Activated gamma-delta T cell (primary cell): ENCODE data around the gene TTLL10.
"Not testable (repeated sequence)": the region's sequence is repeated elsewhere in the genome, so short reads cannot be mapped to it uniquely, and the experiment has no call there.

Source experiments
- DNase-seq: peaks from one replicate; lab custom pipeline; 2025; lab: John Stamatoyannopoulos, UW

Gene TTLL10

DNA sequence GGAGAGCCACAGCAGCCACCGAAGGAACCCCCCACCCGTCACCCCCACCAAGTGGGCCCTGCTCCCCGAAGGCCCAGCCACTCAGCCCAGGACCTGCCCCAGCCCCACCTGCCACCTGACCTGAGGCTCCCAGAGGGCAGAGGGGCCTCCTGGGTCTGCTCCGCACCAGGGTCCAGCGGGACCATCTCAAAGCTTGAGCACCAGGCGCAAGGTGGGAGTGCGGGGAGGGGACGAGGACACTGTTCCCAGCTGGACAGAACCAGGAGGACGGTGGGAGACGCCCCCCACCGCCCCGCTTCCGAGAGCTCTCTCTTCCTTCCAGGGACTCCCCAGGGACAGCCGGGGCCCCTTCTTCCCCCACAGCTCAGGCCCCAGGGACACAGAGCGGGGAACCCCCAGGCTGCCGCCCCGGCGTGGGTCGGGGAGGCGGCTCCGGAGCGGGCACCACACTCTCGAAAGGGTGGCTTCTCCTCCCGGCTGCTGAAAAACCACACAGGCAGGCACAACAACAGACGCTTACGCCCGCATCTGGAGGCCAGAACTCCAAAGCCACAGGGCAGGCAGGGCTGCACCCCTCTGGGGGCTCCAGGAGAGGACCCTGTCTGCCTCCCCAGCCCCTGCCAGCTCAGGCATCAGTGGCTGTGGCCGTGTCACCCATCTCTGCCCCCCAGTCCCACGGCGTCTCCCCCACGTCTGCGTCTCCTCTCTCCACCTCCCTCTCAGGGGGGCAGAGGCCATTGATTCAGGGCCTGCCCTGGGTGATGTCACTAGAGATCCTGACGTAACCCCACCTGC lies 1.9 kb upstream of the TTLL10 start:
- no peak for DNase-seq

DNA sequence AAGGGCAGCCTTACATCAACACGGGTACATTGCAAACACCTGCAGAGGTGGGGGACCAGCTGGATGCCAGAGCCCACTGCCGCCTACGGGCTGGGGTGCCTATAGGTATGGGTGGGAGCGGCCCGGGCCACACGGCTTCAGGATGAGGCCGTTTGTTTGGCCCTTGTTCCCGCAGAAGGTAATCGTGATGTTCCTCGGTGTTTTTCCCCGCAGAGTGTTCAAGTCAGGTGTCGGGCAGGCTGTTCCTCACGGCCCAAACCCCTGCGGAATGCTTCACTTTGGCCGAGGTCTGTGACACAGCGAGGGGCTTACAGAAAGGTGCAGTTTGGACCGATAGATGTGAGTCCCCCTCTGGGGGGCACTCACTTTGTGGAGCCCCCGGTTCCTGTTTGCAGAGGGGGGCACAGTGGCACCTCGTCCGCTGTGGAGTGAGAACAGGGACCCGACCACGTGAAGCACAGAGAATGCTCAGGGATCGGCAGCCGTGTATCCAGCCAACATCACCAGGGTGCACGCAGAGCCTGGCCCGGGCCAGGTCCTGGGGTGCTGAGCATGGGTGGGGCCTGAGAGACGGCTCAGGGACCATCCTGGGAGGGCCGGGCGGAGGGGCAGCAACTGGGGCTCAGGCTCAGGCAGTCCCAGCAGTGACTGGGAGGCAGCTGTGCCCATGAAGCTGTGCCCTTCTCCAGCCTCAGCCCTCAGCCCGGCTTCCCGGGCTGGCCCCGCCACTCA lies 453 bp upstream of the TTLL10 start:
- no peak for DNase-seq

DNA sequence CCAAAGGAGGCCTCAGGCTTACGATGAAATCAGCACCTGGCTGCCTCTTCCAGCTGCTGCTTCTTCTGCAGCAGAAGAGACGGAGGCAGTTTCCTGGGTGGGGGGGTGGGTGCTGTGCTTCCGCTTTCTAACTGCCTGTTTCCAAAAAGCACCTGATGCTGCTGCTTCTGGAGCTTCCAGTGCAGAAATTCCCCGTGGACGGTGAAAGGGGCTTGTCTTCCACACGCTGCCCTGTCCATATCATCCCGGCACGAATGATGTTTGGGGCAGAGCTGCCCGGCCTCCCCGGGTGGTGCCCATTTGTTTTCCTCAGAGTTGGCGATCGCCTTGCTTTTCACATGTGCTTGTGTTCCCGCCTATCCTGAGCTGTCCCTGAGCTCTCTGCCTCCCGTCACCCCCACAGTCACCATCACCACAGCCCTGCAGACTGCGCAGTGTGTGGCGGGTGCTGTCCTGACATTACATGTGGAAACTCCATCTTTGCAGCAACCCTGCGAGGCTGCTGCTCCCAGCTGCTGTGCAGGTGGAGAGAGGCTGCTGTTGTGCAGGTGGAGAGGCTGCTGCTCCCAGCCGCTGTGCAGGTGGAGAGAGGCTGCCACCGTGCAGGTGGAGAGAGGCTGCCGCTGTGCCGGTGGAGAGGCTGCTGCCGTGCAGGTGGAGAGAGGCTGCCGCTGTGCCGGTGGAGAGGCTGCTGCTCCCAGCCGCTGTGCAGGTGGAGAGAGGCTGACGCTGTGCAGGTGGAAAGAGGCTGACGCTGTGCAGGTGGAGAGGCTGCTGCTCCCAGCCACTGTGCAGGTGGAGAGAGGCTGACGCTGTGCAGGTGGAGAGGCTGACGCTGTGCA lies 1.8 kb downstream of the TTLL10 start:
- DNase-seq = no peak

DNA sequence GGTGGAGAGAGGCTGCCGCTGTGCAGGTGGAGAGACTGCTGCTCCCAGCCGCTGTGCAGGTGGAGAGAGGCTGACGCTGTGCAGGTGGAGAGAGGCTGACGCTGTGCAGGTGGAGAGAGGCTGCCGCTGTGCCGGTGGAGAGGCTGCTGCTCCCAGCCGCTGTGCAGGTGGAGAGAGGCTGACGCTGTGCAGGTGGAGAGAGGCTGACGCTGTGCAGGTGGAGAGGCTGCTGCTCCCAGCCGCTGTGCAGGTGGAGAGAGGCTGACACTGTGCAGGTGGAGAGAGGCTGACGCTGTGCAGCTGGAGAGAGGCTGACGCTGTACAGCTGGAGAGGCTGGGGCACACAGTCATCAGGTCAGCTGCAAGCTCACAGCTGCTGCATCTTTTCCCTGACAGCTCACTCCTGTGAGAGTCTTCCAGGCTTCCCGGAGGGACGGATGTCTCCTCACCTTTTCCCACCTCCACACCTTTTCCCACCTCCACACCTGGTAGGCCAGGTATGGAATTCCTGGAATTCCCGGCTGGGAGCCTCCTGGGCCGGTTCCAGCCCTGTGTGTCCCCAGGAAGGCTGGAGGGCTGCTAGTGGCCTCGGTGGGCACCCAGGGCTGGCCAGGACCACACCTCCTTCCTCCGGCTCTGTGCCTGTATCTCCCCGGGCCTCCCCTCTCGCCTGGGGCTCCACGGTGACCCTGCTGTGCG lies 2.5 kb downstream of the TTLL10 start:
- not testable (repeated sequence) for DNase-seq

DNA sequence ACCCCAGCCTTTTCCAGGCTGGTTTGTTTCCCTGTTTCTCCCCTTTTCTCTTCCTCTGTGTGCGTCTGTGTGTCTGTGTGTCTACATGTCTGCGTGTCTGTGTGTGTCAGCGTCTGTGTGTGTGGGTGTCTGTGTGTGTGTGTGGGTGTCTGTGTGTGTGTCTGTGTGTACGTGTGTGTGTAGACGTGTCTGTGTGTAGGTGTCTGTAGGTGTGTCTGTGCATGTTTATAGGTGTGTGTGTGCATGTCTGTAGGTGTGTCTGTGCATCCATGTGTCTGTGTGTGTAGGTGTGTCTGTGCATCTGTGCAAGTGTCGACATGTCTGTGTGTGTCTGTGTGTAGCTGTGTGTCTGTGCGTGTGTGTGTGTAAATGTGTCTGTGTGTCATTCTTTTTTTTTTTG lies 3.3 kb downstream of the TTLL10 start:
- DNase-seq = no peak

DNA sequence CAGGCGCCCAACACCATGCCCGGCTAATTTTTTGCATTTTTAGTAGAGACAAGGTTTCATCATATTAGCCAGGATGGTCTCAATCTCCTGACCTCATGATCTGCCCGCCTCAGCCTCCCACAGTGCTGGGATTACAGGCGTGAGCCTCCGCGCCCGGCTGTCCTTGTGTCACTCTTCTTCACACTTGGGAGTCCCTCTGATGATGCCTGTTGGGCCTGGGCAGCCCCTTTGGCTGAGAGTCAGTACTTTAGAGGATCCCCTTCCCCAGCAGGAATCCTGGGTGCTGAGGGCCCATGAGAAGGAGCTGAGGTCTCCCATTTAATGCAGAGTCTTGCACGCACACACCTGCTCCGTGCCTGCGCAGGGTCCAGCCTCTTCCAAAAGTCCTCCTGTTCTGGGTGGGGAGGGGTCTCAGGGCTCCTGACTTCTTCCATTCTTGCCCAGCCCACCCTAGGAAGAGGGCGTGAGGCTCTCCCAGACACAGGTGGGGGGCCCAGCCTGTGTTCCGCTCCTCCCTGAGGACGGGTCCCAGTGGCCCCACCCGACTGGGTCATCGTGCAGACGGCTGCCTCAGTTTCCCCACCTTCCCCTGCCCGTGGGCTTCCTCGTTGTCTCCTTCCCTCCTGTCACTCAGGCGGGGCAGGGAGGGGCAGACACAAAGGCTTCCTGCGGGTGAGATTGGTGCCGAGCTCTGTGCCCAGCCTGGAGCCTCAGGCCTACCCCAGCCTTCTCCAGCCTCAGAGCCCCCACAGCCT lies 3.9 kb downstream of the TTLL10 start:
- no peak for DNase-seq

DNA sequence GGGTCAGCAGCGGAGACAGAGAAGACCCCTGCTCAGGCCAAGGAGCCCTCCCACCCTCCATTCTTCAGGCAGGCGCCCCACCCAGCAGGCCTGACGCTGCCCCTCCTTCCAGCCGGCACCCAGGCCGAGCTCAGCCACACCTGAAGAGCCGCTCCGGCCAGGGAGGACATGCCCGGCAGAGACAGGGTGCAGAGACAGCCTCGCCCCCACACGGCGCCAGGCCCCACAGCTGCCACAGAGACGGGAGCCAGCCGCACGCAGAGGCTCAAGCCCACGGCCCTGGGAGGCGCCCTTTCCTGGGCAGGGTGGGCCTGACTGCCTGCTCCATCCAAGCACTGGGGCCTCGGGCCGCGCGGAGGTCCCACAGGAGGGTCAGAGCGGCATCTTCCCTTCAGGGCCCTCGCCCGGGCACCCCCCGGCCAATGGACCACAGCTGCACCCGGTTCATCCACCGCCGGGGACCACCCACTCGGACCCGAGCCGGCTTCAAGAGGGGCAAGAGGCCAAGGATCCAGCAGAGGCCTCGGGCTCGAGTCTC lies 5.2 kb downstream of the TTLL10 start:
- no peak for DNase-seq

DNA sequence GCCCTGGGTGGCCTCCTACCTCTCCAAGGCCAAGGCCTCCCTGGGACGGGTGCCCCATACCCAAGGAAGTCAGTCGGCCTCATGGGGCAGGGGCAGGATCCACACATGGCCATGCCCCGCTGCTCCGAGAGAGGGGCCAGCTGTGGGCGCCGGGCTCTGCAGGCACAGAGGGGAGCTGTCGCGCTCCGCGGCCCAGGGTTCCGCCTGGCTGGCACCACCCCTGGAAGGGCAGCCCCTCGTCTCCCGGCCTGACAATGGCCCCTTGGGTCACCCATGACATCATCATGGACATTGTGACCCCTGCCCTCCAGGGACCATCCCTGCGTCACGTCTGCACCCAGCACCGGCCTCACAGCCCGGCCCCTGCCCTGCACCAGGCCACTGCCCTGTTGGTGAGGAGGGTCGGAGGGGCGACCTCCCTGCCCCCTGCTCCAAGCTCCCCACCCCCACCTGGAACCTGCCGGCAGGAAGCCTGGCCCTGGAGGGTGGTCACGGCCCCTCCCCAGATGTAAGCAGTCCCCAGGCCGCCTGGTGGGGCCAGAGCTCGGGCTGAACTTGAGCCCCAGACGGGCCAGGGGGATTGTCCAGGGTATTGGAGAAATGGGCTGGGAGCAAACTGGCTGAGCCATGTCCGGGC lies 5.8 kb downstream of the TTLL10 start:
- DNase-seq = no peak

DNA sequence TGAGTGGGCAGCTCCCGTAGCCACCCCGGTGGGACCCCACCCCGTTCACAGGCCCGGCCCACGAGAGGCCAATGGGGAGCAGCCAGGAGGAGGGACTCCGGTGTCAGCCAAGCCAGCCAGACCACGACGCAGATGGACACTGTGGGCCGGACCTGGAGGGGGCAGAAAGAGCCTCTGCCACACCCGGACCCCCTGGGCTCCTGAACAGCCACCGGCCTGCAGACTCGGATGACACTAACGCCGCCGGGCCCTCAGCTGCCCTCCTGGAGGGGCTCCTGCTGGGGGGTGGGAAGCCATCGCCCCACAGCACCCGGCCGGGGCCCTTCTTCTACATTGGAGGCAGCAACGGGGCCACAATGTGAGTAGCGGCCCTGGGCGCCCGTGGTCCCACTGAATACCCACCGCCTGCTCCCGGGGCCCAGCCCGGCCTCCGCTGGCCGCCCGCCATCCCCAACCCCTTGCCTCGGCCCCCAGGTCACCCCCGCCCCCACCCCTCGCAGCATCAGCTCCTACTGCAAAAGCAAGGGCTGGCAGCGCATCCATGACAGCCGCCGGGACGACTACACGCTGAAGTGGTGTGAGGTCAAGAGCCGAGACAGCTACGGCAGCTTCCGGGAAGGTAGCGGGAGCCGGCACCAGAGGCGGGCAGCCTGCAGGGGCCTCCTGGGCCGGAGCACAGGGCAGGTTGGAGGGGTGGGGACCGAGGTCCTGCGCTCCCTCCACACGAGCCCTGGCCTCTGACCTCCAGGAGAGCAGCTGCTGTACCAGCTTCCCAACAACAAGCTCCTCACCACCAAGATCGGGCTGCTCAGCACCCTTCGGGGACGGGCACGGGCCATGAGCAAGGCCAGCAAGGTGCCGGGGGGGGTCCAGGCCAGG lies 6.5 kb downstream of the TTLL10 start:
- DNase-seq = no peak

DNA sequence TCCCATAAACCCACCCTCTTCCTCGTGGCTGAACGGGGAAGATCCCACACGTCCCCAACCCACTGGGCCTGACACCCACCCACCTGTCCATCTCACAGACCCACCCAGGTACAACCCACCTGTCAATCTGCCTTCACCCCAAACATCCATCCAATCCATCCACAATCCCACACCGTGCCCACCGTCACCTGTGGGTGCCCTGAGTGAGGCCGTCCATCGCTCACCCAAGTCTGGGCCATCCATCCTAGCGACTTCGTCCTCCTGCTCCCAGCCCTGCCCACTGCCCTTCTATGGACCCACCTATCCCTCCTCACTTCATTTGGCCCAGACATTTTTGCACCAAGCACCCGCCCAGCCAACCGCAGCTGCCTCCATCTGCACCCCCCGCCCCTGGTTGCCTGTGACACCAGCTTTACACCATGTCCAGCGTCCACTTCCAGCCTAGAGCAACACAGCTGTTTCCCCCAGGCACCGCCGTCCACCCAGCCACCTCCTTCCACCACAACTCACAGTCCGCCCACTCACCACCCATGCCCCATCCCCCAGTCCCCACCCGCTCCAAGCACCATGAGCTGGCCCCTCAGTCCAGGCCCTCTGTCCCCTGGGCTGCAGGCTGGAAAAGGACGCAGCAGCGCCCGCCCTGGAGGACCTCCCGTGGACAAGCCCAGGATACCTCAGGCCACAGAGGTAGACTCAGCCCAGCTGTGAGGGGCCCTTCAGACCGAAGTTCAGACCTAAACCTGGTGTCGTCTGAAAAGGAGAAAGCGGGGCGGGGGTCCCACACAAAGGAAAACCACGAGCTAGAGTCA lies 7.7 kb downstream of the TTLL10 start:
- no peak for DNase-seq

DNA sequence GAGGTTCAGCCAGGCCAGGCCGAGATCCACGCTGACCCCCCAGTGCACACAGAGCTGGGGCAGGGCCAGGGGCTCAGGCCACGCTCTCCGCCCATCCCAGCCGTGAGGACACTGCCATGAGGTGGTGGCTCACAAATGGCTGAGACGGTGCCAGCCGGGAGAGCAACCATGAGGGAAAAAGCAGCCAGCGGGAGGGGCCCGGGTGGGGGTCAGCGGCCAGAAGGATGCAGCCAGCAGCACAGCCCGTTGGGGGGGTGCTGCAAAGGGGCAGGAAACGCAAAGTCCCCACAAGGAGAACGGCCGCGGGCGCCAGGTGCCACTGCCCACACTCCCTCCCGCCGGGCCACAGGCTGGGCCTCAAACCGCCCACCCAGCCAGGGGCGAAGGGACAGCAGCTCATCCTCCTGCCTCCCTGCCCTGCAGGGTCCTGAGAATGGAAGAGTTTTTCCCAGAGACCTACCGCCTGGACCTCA lies 8.3 kb downstream of the TTLL10 start:
- DNase-seq = no peak

DNA sequence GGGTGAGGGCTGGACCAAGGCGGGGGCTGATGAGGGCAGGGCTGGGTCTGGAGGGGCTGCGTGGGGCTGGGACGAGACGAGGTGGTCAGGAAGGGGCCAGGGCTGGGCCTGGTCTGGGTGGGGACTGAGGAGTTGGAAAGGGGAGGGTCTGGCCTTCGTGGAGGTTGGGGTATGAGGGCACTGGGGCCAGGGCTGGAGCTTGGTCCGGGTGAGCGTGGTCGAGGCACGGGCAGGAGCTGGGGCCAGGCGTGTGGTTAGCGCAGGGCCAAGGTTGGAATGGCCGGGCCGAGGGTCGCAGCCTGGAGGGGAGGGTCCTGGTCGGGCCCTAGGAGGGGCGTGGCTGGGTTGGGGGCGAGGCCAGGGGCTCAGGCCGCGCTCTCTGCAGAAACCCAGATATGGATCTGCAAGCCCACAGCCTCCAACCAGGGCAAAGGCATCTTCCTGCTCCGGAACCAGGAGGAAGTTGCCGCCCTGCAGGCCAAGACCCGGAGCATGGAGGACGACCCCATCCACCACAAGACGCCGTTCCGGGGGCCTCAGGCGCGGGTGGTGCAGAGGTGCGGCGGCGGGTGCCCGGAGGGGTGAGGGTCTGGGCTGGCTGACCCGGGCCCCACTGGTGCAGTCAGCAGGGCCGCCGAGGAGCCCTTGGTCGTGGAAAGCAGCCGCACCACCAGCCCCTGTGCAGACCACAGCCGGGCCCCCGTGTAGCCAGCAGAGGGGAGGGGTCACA lies 9.0 kb downstream of the TTLL10 start:
- DNase-seq = no peak

DNA sequence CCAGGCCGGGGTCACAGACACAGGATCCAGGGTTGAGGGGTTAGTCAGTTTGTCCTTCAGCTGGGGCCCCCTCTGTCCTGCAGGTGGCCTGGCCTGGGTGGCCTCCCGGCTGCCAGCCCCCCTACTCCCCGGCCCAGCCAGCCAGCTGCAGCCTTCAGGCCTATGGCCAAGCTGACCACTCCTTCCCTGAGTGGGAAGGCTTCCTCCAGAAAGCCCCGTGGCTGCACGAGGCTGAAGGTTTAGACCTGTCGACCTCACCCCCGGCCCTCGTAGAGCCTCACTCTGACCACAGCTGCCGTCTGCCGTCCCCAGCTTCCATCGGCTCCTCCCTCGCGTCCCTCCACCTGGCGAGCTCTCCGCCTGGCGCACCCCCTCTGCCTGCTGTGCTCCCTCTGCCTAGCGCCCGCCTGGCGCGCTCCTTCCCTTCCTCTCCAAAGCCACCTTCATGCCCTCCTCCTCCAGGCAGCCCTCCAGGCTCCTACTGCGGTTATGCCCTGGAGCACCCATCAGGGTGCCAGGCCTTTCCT lies 9.6 kb downstream of the TTLL10 start:
- no peak for DNase-seq

DNA sequence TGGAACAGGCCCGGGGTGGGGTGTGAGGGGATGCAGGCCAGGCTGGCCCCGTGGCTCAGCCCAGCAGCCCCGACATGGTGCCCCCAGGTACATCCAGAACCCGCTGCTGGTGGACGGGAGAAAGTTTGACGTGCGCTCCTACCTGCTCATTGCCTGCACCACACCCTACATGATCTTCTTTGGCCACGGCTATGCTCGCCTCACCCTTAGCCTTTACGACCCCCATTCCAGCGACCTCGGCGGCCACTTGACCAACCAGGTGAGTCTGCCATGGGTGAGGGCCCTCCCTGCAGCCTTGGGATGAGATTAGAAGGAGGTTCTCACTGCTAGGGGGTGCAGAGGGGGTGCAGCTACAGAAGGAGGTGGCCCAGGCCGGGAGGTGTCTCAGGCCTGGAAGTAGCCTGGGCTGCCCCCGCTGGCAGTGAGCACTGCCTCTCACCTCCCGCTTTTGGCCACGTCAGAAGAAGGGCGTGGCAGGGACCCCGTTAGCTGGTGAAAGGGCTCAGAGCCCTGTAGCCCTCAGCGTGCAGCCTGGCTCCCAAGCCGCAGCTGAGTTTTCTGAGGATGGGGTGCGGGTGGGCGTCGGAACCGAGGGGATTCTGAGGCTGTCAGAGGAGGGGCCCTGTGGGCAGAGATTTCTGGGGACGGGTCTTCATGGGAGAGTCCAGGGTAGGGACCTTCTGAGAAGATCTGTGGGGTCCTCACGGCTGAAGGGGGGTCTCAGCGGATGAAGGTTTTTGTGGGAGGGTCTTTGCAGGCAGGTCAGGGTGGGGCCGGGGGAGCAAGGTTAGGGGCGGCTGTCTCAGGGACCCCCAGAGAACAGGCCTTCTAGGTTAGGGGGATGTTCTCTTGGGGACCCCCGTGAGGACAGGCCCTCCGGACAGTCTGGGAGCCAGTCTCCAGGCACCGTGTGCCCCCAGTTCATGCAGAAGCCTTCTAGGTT lies 10.4 kb downstream of the TTLL10 start:
- no peak for DNase-seq

DNA sequence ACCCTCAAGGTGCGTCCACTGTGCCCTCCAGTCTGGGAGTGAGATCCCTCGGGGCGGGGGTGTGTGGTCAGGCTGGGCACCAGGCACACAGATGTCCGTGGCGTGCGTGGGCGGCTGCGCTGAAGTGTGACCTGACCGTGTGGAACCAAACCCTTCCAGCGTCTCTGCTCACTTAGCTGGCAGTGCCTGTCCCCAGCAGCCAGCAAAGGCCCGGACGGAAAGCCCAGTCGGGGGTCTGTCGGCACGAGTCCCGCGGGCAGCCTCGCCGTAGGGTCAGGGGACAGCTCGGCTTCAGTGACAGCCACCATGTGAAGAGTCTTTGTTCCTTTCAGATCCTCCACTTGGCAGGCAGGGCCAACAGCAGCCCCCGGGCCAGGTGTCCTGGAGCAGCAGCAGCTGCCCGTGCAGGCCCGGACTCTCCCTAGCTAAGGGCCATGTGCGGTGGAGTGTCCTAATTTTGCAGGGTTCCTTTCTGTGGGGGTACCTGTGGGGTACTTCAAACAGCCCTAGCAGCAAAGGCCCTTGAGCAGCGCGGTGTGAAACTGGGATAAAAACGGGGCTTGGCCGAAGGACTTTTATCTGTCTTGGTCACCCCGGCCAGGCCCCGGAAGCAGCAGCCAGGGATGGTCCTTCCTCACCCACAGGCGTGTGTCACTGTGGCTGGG lies 11.6 kb downstream of the TTLL10 start:
- DNase-seq = no peak

DNA sequence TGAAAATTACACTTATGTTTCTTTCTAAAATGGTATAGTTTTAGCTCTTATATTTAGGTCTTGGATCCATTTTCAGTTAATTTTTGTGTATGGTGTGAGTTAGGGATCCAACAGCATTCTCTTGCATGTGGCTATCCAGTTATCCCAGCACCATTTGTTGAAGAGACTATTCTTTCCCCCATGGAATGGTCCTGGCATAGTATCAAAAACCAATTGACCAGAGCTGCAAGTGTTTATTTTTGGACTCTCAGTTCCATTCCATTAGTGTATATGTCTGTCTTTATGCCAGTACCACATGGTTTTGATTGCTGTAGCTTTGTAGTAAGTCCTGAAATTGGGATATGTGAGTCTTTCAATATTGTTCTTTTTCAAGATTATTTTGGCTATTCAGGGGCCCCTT lies 14.3 kb downstream of the TTLL10 start:
- no peak for DNase-seq
